Urinary bladder (tissue), 4 donors: ENCODE data around the gene SUCLA2. TPM values are rescaled to one million over a fixed set of nuclear protein-coding genes. Genes with fewer than 3 reads are reported as not detected.

Experiments used
- DNase-seq: peaks from one replicate; pipeline ENCODE4 v3.0.0-alpha.2; 2015; ENCODE audit errors: extremely low spot score
- H3K27ac ChIP-seq: one replicate; pipeline ENCODE4 v1.5.1; 2013; ENCODE audit warnings: low read depth, mild to moderate bottlenecking, moderate library complexity
- H3K36me3 ChIP-seq: one replicate; pipeline ENCODE4 v1.6.1; 2013; ENCODE audit warnings: mild to moderate bottlenecking, moderate library complexity; ENCODE audit not compliant: insufficient read depth
- H3K4me1 ChIP-seq: one replicate; pipeline ENCODE4 v1.6.1; 2013; ENCODE audit warnings: mild to moderate bottlenecking, moderate library complexity; ENCODE audit not compliant: insufficient read depth
- H3K4me3 ChIP-seq: one replicate; pipeline ENCODE4 v1.5.1; 2013; ENCODE audit warnings: low read depth, low read length
- WGBS: extraction: QIAGEN DNeasy Blood & Tissue Kit; methylation state at CpG from one replicate; pipeline ENCODE4 v1.1.7; 2013; 5-methylcytosine and 5-hydroxymethylcytosine counted together
- polyA plus RNA-seq: library from polyadenylated mRNA; stranded (reverse); fragments of 200-250 nt; gene quantifications from one replicate; pipeline ENCODE4 v1.2.3, GENCODE V29; 2013
- total RNA-seq: library from RNA; depleted of rRNA; stranded (reverse); fragments of >200 nt; gene quantifications from one replicate; pipeline ENCODE4 v1.2.3, GENCODE V29; 2014
- donor health status: healthy with polysubstance abuse.
- donor health status: healthy.

The SUCLA2 gene
- total and polyA plus RNA-seq, 2 donors: 55.6 to 70.4 TPM

- 61% methylated on average over 1 of the region's 1 CpG for WGBS
- Histone ChIP-seq H3K36me3 (no peaks in the 10 kb centered on the region), H3K4me1 (peaks cover 1% of the 10 kb centered on the region), H3K4me3 (no peak overlapping the region), H3K27ac (no peak overlapping the region)
- no peak for DNase-seq
Measured at GRCh38 chr13:47904891-47905290, 96.2 kb downstream of the SUCLA2 start.

GRCh38 chr13:47904241-47904640 lies 96.8 kb downstream of the SUCLA2 start:
- no peak overlapping the region for H3K4me3 ChIP-seq
- WGBS: 80% methylated on average over 13 of the region's 13 CpGs
- no peaks in the 10 kb centered on the region for H3K36me3 ChIP-seq
- no peak overlapping the region for H3K27ac ChIP-seq
- peaks cover 1% of the 10 kb centered on the region for H3K4me1 ChIP-seq
- no peak for DNase-seq

- H3K36me3 ChIP-seq: no peaks in the 10 kb centered on the region
- WGBS: 34% methylated on average over 6 of the region's 6 CpGs
- no peak overlapping the region for H3K4me3 ChIP-seq
- H3K27ac ChIP-seq: no peak overlapping the region
- peaks cover 1% of the 10 kb centered on the region for H3K4me1 ChIP-seq
- no peak for DNase-seq
Measured at GRCh38 chr13:47903836-47904235, 97.2 kb downstream of the SUCLA2 start.

- Histone ChIP-seq H3K4me1 (peaks cover 1% of the 10 kb centered on the region), H3K27ac (no peak overlapping the region), H3K36me3 (no peaks in the 10 kb centered on the region), H3K4me3 (no peak overlapping the region)
- 89% methylated on average over 3 of the region's 3 CpGs for WGBS
- no peak for DNase-seq
Measured at GRCh38 chr13:47901441-47901840, 99.6 kb downstream of the SUCLA2 start.

GRCh38 chr13:47898080-47898479 lies 103.0 kb downstream of the SUCLA2 start:
- Histone ChIP-seq H3K27ac (no peak overlapping the region), H3K4me1 (no peaks in the 10 kb centered on the region), H3K36me3 (no peaks in the 10 kb centered on the region), H3K4me3 (no peak overlapping the region)
- WGBS: 78% methylated on average over 3 of the region's 3 CpGs
- DNase-seq: no peak

GRCh38 chr13:47897411-47898050 lies 103.5 kb downstream of the SUCLA2 start:
- DNase-seq: no peak
- WGBS: 83% methylated on average over 2 of the region's 2 CpGs
- no peaks in the 10 kb centered on the region for H3K4me1 ChIP-seq
- H3K27ac ChIP-seq: no peak overlapping the region
- H3K36me3 ChIP-seq: no peaks in the 10 kb centered on the region
- H3K4me3 ChIP-seq: no peak overlapping the region

GRCh38 chr13:47896546-47896945 lies 104.5 kb downstream of the SUCLA2 start:
- no peak overlapping the region for H3K27ac ChIP-seq
- no peaks in the 10 kb centered on the region for H3K4me1 ChIP-seq
- no peaks in the 10 kb centered on the region for H3K36me3 ChIP-seq
- 62% methylated on average over 2 of the region's 2 CpGs for WGBS
- DNase-seq: no peak
- H3K4me3 ChIP-seq: no peak overlapping the region

GRCh38 chr13:47896111-47896510 lies 105.0 kb downstream of the SUCLA2 start:
- Histone ChIP-seq H3K27ac (no peak overlapping the region), H3K4me3 (no peak overlapping the region), H3K36me3 (no peaks in the 10 kb centered on the region), H3K4me1 (no peaks in the 10 kb centered on the region)
- 81% methylated on average over 5 of the region's 5 CpGs for WGBS
- no peak for DNase-seq

- H3K36me3 ChIP-seq: no peaks in the 10 kb centered on the region
- DNase-seq: no peak
- WGBS: 89% methylated on average over 1 of the region's 1 CpG
- no peak overlapping the region for H3K27ac ChIP-seq
- H3K4me1 ChIP-seq: no peaks in the 10 kb centered on the region
- H3K4me3 ChIP-seq: no peak overlapping the region
Measured at GRCh38 chr13:47893527-47893926, 107.5 kb downstream of the SUCLA2 start.

Other genes with a start within 250 kb of the SUCLA2 start
- 15.3 TPM for gene NUDT15, start 36.5 kb upstream of the SUCLA2 start, total RNA-seq
- 9.9 TPM for gene NUDT15, start 36.5 kb upstream of the SUCLA2 start, polyA plus RNA-seq
- gene MED4, start 93.8 kb upstream of the SUCLA2 start, total RNA-seq: 52.4 TPM
- gene MED4, start 93.8 kb upstream of the SUCLA2 start, polyA plus RNA-seq: 56.3 TPM
- 509 TPM for gene ITM2B, start 231.9 kb upstream of the SUCLA2 start, total RNA-seq
- gene ITM2B, start 231.9 kb upstream of the SUCLA2 start, polyA plus RNA-seq: 657 TPM